EH (cell line): ENCODE results near the gene CD58.

Experiments used
- DNase-seq: peaks from one replicate; pipeline ENCODE4 v3.0.0-alpha.2; 2015; ENCODE audit warnings: low read depth

CD58 gene

DNA sequence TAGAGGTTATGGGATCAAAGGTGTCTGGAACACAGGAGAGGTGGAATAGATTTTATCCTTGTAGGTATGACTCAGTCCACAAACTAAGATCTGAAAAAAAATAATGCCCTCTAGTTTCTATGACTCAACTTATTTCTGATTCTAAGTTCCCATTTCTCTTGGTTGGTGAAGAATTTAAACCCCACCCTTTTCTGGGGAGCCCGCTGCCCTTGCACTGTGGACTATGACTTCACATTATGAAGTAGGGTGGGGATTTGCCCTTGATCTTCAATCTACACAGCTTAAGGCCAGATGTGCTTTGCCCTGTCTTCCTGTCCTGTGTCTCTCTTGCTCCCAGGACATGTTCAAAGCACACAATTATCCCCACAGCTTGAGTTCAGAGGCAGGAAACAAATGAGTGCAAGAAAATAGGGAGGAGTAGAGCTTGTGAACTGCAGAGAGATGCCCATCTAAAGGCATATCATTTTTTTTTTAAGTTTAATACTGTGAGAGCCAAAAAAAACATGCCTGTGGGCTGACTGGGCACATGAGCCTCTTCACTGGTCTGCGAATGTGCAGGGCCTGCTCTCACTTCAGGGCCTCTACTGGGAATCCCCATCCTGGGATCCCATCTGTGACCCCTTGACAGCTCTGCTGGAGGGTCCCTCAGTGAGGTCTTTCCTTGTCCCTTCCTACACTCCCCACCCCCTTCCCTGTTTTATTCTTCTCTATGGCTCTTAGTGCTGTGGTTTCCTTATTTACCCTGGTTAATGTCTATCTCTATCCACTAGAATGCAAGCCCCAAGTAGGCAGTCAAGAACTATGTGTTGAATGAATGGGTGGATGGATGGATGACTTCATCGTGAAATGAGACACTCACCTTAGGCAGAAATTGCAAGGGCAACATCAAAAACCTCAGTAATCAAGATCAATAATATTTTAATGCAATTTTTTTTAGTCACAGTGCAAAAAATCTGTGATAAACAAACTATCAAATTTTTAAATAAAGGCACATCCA, 61.5 kb downstream of the CD58 start:
- peak; percentile 94 for DNase-seq

DNA sequence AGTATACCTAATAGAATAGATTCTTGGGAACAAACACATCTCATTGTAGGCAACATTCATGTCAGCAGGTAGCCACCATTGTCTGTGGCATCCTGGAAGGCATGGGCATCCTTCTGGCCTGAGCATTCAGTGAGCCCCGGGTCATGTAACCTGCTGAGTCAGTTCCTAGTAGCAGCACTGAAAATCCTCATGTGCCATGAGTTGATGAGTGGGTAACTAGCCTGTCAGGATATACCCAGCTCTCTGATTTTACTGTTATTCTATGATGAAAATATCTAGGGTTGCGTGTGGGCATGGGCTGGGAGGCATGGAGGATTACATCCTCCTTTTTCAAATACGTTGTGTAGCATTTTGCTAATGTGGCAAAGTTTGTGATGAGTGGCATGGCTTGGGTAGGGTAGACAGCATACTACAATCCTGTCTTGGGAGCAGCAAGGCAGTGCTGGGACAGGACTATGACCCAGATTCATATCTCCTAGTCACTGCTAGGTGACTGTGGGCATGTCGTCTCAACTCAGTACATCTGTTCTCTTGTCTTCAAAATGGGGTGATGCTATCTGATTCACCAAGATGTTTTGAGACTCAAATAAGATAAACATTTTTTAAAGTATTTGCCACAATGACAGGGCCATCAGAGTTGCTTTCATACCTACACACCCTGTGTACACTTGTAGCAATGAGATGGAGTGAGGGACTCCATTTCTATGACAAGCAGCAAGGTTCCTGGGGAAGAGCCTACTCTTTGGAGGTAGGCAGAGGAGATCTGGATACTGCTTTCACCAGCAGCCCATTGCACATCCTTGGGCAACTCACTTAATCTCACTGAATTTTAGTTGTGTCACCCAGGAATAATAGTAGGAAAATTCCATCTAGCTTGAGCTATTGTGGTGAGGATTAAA, 62.5 kb downstream of the CD58 start:
- no peak for DNase-seq

DNA sequence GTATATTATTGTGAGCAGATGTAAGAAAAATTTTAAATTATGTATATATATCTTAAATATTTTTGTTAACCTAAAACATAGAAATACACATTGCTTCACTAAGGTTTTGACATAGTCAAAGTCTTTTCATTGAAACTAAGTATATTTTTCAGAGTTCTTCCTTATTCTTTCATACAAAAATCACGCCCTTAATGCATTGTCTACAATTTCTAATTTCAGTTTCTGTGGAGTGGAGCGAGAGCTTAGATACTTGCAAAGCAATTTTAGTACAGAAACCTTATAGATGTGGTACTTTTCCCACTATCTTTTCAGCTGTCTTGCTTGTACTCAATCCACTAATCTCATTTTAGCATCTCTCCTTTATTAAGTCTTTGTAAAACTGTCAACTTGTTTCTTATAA, 63.2 kb downstream of the CD58 start:
- DNase-seq, result no peak

DNA sequence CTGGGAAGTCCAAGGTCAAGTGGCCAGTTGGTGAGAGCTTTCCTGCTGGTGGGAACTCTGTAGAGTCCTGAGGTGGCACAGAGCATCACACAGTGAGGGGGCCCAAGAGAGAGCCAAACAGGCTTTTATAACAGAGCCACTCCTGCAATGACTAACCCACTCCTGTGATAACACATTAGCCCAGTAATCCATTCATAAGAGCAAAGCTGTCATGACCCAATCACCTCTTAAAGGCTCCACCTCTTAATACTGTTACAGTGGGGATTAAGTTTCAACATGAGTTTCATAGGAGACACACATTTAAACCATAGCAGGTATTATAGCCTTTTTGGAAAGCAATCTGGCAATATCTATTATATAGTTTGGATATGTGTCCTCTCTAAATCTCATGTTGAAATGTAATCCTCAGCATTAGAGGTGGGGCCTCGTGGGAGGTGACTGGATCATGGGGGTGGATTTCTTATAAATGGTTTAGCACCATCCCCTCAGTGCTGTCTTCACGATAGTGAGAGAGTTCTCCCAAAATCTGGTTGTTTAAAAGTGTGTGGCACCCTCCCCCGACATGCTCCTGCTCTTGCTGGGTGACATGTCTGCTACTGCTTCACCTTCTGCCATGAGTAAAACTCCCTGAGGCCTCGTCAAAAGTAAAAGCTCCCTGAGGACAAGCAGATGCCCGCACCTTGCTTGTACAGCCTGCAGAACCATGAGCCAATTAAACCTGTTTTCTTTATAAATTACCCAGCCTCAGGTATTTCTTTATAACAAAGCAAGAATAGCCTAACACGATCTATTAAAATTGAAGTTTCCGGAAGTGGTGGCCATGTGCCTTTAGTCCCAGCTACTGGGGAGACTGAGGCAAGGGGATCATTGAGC, 64.5 kb downstream of the CD58 start:
- DNase-seq, result no peak

DNA sequence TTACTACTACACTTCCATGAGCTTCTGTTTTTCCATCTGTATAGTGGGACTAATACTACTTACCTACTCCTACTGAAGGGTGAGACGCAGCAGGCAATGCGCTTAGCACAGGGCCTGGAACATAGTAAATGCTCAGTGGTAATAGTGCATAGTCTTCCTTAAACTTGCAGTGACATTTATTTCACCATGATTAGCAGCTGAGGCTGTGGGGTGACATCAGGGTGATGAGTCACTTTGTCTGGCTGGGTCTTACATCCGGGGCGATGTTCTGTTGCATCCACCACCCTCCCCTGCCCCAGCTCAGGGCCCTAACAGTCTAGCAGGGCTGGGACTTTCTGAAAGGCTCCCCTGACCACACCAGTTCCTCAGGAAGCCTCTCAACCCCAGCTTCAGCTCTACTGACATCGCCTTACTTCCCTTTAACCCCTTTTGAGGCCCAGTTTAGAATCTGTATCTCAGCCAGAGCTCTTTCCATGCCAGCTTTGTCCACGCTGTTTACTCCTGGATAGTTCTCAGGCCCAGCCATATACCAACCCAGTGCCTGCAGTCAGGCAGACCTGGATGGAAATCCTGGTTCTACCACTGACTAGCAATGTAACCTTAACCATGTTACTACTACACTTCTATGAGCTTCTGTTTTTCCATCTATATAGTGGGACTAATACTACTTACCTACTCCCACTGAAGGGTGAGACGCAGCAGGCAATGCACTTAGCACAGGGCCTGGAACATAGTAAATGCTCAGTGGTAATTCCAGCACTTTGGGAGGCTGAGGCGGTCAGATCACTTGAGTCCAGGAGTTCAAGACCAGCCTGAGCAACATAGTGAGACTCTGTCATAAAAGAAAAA, 66.3 kb downstream of the CD58 start:
- DNase-seq, result peak; percentile 88

DNA sequence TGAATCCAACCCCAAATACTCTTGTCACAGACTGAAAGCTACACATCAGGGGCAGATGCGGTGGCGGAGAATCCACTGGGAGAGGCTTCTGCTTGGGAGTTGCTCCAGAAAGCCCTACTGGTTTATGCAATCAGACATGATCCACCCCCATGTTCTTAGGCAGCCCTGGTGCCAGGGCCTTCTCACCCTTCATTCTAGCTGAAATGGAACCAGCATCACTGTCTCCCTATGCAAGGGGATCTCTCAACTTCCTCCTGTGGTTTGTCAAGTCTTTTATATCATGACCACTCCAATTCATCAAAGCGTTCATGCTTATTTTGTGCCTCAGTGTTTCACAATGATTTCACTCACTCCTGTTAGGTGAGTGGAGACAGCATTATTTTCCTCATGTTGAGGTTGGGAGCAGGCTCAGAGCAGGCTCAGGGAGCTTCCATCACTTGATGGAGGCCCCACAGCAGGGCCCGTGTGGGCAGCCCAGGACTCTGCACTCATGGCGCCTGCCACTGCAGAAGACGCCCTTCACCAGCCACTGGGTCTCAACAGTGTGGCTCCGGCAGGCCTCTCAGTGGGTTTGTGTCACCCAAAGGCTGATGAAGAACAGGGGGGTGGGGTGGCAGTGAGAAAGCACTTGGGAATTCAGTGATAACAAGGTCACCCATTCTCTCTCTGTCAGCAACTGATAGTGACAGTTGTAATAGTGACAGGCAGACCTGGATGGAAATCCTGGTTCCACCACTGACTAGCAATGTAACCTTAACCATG, 67.1 kb downstream of the CD58 start:
- DNase-seq, result no peak

DNA sequence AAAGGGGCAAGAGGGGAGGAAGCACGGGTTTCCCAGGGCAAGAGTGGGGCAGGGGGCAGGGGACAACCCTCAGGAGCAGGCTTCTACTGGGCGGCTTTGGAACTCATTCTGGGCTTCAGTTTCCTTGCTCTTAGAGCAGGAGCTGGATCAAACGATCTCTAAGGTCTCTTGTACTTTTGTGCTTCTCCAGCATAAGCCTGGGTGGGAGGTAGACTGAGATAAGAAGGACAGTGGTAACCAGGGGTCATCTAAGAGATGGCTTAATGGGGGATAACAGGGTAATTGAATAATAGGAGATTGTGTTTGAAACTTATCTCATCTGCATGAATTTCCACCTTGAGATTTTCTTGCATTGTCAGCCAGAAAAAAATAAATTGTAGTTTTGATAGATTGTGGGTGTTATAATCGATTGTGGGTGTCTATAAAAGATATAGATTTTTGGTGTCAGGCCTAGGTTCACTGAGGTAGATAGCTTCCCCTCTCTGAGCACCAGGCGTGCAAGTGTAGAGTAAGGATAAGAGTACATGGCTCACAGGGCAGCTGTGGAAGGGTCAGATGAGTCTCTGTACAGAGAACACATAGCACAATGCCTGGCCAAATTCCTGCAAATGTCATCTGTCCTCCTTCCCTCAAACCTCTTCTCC, 68.0 kb downstream of the CD58 start:
- no peak for DNase-seq

DNA sequence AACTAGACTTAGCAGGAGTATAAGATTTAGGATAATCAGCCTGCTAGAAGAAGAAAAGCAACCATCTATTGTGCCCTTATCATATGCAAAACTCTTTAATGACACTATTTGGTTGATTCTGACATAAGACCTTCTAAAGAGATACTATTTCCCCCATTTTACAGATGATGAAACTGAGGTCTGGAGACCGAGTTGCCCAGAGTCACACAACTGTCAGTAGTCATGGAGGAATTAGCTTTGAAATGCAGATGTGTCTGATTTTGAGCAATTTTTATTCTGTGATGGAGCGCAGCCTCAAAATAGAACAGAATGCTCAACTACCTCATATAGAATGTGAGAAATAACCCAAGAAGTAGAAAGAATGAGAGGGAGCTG, 69.0 kb downstream of the CD58 start:
- DNase-seq, result no peak

DNA sequence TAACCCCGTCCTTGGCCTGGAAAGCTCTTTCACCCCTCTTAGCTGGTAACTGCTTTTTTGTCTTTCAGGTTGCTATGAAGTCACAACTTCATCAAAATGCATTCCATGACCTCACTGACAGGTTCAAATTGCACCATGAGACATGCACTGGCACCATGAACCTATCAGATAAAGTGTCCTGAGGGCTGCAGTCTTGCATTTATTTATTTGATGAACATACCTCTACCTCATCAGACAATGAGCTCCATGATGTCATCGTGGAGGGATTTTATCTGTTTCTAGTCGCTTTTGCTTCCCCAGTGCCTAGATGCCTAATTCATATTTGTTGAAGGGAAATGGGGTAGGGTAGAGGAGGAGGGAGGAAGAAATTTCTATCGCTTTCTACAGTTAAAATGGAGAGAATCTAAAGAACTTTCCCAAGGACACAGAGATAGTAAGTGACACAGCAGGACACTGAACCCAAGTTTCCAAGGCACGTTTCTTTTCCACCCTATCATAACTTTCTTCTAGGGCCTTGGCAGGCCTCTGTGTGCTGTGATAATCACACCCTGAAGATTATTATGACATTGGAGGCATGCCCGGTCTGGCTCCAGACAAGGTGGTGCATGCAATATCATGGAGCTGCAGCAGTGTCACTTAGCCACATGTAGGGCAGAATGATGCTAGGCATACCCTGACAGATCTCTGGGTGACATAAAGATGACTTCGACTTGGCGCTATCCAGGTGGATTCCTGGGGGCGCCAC, 69.5 kb downstream of the CD58 start:
- DNase-seq, result no peak

DNA sequence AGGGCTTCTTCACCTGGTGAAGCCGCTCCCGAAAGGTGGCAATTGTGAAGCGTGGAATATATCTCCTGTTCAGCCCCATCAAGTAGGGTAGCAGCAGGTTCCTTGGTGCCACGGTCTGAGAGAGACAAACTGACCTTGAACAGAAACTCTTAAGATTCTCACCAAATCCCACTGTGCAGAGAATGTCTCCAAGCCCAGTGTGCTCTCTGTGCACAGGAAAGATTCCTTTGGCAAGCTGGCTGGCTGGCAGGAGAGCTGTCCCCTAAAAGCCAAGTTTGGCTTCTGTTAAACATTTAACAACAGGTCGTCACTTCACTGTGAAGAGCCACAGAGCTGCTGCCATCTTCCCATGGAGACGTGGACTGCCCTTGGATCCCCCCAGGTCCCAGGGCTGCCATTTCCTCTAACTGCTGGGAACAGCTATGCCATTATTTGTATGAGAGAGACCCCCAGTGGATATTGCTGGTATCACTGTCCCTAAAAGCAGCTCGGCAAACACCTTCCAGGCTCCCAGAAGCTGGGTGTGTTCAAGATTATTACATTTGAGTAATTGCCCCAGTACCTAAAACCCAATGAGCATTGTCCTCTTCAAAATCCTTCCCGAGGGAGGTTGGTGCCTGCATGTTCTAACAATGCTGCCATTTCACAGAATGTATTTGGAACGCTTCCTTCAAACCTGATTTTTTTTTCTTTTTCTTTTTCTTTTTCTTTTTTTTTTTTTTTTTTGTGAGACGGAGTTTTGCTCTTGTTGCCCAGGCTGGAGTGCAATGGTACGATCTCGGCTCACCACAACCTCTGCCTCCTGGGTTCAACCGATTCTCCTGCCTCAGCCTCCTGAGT, 71.8 kb downstream of the CD58 start:
- DNase-seq, result peak; percentile 76

DNA sequence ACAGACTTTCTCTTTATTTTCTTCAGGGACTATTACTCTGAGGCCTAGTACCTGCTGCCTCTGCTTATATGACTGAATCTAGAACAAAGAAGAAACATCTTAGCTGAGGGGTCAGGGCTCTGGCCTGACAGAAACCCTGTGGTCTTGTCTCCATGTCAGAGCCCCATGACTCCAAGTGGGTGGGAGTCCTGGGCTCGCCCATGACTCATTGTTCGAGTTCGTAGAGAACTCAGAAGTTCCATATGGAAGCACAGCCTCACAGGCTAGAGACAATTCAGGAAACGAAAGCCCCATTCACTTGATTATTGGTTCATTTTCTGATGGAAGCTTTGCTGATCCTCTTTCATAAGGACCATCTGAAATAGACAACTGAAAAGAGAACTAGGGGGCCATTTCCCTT, 73.2 kb downstream of the CD58 start:
- peak; percentile 53 for DNase-seq

DNA sequence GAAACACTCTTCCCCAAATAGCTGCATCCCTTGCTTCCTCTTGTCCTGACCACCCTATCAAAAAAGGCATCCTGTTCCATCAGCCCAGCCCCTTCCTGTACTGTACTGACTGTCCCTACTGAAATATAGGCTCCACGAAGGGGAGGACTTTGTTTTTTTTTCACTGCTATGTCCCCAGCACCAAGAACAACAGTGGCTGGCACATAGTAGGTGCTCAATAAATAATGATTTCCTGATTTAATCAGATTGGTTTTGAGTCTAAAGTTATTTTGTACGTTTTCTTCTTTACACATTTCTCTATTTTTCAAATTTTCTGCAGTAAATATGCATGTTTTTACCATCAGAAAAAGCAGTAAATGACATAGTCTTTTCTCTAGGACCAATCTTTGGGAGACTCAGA, 73.9 kb downstream of the CD58 start:
- DNase-seq, result no peak

DNA sequence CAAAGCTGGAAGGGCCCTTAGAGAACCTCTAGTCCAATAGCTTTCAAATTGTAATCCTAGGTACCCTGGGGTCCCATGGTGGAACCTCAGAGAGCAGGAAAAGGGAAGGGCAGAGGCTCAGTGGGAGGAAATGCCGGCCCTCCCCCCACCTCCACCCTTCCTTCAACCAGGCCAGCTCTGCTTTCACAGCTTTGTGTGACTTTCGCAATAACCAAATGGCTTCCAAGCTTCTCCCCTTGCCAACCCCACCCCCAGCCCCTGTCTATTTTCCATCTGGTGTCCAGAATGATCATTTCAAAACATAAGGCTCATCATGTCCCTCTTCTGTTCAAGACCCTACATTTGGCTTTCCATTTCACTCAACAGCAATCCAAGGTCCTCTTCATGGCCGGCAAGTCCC, 74.4 kb downstream of the CD58 start:
- peak; percentile 64 for DNase-seq

DNA sequence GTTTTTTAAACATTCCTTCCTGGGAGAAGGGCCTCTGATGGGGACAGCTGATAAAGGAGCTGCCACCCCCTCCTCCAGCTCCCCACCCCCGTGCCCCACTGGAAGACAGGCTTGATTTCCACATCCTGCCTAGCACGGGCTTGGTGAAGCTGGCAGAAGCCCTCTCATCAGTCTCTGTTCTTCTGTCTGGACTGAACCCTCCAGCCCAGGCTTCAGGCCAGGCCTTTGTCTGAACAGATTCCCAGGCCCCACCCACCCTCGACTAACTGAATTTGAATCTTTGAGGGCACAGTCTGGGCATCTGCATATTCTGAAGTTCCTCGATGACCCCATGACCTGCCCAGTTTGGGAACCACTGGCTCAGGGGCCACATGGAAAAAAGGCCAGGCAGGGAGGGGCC, 75.3 kb downstream of the CD58 start:
- DNase-seq, result peak; percentile 40

DNA sequence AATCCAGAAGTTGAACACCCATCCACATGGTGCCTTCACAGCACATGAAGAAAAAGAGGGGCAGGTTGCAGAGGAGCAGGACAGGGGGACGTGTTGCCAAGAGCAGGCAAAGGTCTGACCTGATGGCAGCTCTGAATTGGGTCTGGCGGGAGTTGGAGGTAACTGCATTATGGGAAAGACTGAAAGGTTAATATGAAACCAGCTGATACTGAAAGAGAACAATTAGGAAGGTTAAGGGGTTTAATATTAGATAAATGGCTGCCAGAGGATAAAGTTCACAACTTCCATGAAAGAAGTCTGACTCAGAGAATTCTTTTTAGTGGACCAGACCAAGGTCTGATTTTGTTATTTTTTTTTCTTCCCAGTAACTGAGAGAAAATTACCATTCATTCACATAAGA, 76.1 kb downstream of the CD58 start:
- peak; percentile 51 for DNase-seq

DNA sequence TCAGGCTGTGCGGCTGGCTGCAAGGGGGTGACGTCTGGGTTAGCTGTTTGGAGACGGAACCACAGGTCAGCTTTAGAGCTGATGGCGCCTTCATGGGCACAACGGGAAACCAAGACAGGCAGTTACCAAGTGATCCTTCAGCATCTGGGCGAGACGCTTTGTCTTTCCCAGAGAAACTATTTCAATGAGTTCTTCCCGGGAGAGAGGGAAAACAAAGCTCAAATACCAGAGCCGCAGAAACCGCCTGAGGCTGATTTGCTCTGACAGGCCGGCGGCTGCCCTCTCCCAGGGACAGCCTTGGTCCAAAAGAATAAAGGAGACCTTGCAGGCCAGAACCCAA, 76.5 kb downstream of the CD58 start:
- DNase-seq, result peak; percentile 77

DNA sequence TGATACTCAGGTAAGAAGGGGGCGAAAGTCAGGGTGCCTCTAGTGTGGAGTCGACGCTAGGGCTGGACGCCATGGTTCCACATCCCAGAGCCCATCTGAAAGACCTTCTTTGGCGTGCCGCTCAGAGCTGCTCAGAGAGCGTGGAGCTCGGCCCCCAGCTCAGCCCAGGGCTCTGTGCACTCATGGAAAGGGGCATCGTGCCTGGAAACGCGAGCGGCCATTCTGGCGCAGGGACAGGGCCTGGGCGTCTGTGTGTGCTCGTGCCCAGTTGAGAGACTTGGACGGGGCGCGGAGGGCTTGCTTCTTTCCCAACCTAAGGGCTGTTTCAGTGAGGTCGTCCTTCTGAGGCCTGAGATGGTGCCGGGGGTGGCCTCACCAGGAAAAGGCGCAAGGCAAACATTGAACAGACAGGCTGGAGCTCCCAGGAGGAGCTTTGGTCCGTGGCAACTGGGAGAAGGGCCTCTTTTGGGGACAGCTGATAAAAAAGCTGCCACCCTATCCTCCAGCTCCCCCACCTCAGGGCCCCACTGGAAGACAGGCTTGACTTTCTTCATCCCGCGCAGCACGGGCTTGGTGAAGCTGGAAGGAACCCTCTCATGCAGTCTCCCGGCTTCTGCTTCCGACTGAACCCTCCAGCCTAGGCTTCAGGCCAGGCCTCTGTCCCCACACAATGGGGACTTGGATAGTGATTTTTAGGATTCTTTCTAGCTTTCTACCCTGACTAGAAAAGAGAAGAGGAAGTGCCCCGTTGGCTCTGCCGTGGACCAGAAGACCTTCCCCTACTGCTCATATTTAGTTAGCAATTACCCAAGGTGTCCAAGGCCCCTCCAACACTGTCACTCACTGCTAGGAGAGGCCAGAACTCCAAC, 77.1 kb downstream of the CD58 start:
- no peak for DNase-seq
